GM19023 (cell line): ENCODE data around the gene PTPRD.

Experiments used
- ATAC-seq: cut with Tn5 transposase; IDR thresholded peaks from one replicate; pipeline ENCODE4 v1.9.1; 2021; ENCODE audit warnings: mild to moderate bottlenecking, moderate library complexity; ENCODE audit not compliant: unreplicated experiment

The PTPRD gene

GRCh38 chr9:9223175-9223574 lies 1389.6 kb downstream of the PTPRD start:
- ATAC-seq: no peak

GRCh38 chr9:9222730-9223129 lies 1390.1 kb downstream of the PTPRD start:
- ATAC-seq: no peak

- ATAC-seq: no peak
Measured at GRCh38 chr9:9216934-9217333, 1395.9 kb downstream of the PTPRD start.

- no peak for ATAC-seq
Measured at GRCh38 chr9:9215050-9215449, 1397.8 kb downstream of the PTPRD start.

GRCh38 chr9:9214066-9214465 lies 1398.7 kb downstream of the PTPRD start:
- ATAC-seq: no peak

GRCh38 chr9:9212963-9213362 lies 1399.8 kb downstream of the PTPRD start:
- ATAC-seq: no peak

- no peak for ATAC-seq
Measured at GRCh38 chr9:9202276-9202675, 1410.5 kb downstream of the PTPRD start.

GRCh38 chr9:9186086-9186485 lies 1426.7 kb downstream of the PTPRD start:
- ATAC-seq: no peak

GRCh38 chr9:9182431-9182830 lies 1430.4 kb downstream of the PTPRD start:
- ATAC-seq: no peak

- no peak for ATAC-seq
Measured at GRCh38 chr9:9177081-9177480, 1435.7 kb downstream of the PTPRD start.

GRCh38 chr9:9174358-9174757 lies 1438.4 kb downstream of the PTPRD start:
- ATAC-seq: no peak

- ATAC-seq: no peak
Measured at GRCh38 chr9:9173264-9173663, 1439.5 kb downstream of the PTPRD start.

GRCh38 chr9:9170439-9171134 lies 1442.2 kb downstream of the PTPRD start:
- ATAC-seq: no peak

GRCh38 chr9:9142001-9142400 lies 1470.8 kb downstream of the PTPRD start:
- no peak for ATAC-seq

- ATAC-seq: no peak
Measured at GRCh38 chr9:9133526-9133925, 1479.3 kb downstream of the PTPRD start.

- ATAC-seq: no peak
Measured at GRCh38 chr9:9124616-9125015, 1488.2 kb downstream of the PTPRD start.

- no peak for ATAC-seq
Measured at GRCh38 chr9:9122230-9122875, 1490.4 kb downstream of the PTPRD start.

GRCh38 chr9:9117866-9118265 lies 1494.9 kb downstream of the PTPRD start:
- no peak for ATAC-seq

GRCh38 chr9:9112001-9112720 lies 1500.6 kb downstream of the PTPRD start:
- ATAC-seq: no peak

GRCh38 chr9:9108641-9109040 lies 1504.2 kb downstream of the PTPRD start:
- ATAC-seq: no peak

- no peak for ATAC-seq
Measured at GRCh38 chr9:9102295-9102694, 1510.5 kb downstream of the PTPRD start.

GRCh38 chr9:9100070-9100469 lies 1512.7 kb downstream of the PTPRD start:
- no peak for ATAC-seq
